MM.1S (cell line): ENCODE measurements around the gene PHTF1.

Source experiments
- CTCF ChIP-seq: fragments of 300-600 bp; sonication (generic); IDR thresholded peaks from 2 replicates; pipeline ENCODE4 v1.5.1; 2016; ENCODE audit warnings: antibody characterized with exemption, low read length, mixed read lengths
- EZH2 ChIP-seq: fragments of 300-600 bp; sonication (generic); optimal IDR thresholded peaks from 2 replicates; pipeline ENCODE3; 2017; ENCODE audit warnings: low read depth, mild to moderate bottlenecking, antibody characterized with exemption, low read length, mixed read lengths
- EZH2phosphoT487 ChIP-seq: fragments of 300-600 bp; sonication (generic); IDR thresholded peaks from 2 replicates; pipeline ENCODE4 v1.6.1; 2018; ENCODE audit warnings: antibody characterized with exemption, low read length

- TF ChIP-seq EZH2phosphoT487 (no peak), CTCF (no peak), EZH2 (no peak)
Measured at GRCh38 chr1:113660088-113660487, 99.2 kb downstream of the PHTF1 start.
